Effector CD8-positive, alpha-beta T cell (primary cell): ENCODE data around the gene CCDC177.

Experiments used
- DNase-seq: peaks from one replicate; lab custom pipeline; 2025; lab: John Stamatoyannopoulos, UW

CCDC177 gene

DNA sequence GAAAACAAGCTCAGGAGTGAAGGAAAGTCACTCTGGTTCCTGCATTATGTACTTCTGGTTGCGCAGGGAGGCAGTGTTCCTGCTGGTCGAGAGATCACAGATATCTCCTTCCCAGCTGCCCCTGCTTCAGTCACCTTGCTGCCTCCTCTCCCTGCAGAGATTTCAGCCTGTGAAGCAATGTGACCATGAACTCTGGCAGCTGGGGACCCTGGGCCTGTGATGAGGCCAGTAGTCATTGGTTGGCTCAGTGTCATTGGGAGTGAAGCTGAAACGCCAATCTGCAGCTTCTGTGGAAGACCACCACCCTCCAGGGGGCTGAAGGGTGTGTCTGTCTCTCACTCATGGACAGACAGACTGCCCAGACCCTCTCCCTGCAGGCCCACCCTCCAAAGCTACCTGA, 45.1 kb downstream of the CCDC177 start:
- no peak for DNase-seq

DNA sequence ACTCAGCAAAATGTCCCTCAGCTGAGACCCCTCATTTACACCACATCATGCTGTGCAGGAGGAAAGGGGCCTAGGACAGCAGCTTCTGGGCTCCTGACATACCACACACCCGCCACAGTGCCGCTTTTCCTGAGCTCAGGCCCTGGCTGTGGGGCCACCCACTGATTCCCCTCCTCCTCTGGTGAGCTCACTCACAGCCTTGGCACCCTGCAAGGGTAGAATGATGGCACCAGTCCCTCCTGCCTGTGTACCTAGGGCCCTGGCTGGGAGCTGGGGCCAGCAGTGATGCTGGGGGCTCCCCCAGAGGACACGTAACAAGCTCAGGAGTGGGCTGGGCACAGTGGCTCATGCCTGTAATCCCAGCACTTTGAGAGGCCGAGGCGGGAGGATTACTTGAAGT, 45.7 kb downstream of the CCDC177 start:
- DNase-seq = no peak

DNA sequence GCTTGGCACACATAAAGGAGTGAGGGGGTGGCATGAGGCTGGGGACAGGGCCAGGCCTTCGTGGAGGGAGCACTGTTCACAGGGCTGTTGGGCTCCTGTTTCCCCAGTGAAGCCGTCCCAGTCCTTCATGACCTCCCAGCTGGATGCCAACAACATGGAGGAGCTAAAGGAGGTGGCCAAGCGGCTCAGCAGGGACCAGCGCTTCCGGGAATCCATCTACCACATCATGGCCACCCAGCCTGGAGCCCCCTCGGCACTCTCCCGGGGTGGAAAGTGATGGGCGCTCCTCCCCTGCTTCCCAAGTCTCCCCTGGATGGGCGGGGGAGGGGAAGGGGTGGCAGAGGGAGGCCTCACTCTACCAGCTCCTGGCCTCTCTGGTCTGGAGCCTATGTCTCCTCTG, 46.5 kb downstream of the CCDC177 start:
- no peak for DNase-seq

DNA sequence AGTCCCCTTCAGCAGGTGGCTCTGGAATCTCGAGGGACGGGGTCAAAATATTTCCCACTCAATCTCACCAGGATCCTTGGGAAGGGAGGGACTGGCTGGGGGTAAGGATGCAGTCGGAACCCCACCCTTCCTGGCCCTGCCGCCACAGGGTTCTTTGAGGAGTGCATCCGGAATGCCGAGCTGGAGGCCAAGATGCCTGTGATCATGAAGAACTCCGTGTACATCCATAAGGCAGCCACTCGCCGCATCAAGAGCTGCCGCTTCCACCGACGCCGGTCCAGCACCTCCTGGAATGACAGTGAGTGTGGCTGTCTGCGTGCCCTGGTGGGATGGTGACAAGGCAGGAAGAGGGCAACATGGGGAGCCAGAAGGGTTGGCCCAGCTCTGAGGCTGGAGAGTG, 47.0 kb downstream of the CCDC177 start:
- DNase-seq = no peak

DNA sequence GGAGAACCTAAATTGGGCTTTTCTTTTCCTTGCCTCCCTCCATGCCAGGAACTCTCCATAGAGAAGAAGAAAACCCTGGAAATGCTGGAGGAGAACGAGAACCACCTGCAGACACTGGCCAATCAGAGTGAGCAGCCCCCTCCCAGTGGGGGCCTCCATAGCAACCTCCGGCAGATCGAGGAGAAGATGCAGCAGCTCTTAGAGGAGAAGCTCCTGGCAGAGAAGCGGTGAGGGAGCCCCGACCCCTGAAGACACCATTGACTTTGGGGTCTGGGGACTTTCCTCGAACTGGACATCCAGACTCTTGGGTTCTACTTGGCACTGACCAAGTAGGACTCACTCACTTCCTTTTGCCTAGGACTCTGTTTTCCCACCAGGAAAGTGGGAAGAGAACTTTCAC, 48.8 kb downstream of the CCDC177 start:
- DNase-seq = no peak

DNA sequence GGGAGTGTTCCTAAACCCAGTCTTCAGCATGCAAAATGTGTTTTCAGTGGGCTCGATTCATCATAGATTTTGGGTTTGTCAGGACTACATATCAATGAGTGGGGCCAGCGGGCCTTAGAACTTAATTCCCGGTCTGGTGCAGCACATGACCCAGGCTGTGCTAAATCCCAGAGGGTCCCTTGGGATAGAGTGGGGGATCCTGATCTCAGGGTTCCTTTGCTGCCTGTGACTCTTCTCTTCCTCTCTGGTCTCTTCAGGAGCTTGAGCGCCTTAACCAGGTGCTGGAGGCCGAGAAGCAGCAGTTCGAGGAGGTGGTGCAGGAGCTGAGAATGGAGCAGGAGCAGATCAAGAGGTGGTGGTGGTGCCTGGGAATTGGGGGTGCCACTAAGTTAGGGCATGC, 52.6 kb downstream of the CCDC177 start:
- no peak for DNase-seq
